SU-DHL-6 (cell line): ENCODE data around the gene MRPS14.

Source experiments
- H2AFZ ChIP-seq: fragments of 200-600 bp; sonication (generic); 2 replicates; pipeline ENCODE4 v1.6.1; 2014; ENCODE audit warnings: low read depth, mild to moderate bottlenecking, moderate library complexity, mixed read lengths, antibody characterized with exemption, low read length; ENCODE audit not compliant: severe bottlenecking
- H3F3A ChIP-seq: fragments of 200-600 bp; shearing (Covaris generic); 2 replicates; pipeline ENCODE4 v1.6.0; 2016; ENCODE audit warnings: antibody characterized with exemption, mild to moderate bottlenecking; ENCODE audit not compliant: insufficient read depth
- H3K27ac ChIP-seq: fragments of 200-600 bp; sonication (generic); 2 replicates; pipeline ENCODE4 v1.5.1; 2016; ENCODE audit warnings: low read depth, mild to moderate bottlenecking, low read length, moderate library complexity, mixed read lengths
- H3K27me3 ChIP-seq: fragments of 200-600 bp; sonication (generic), shearing (Covaris generic); 2 replicates; pipeline ENCODE4 v1.6.0; 2014; ENCODE audit warnings: mild to moderate bottlenecking, low read length
- H3K36me3 ChIP-seq: fragments of 200-600 bp; sonication (generic); 2 replicates; pipeline ENCODE4 v1.6.1; 2014; ENCODE audit warnings: mild to moderate bottlenecking, low read length, mixed read lengths
- H3K4me2 ChIP-seq: fragments of 300-600, 200-600 bp; shearing (Covaris generic), sonication (generic); 2 replicates; pipeline ENCODE4 v1.6.0; 2014; ENCODE audit warnings: low read length, low read depth, mild to moderate bottlenecking; ENCODE audit not compliant: poor library complexity, severe bottlenecking
- H3K4me3 ChIP-seq: fragments of 200-600 bp; sonication (generic); 2 replicates; pipeline ENCODE4 v1.5.1; 2014; ENCODE audit warnings: antibody characterized with exemption, low read length, mild to moderate bottlenecking, mixed read lengths; ENCODE audit not compliant: insufficient read depth, poor library complexity, severe bottlenecking
- H3K79me2 ChIP-seq: fragments of 200-600 bp; sonication (generic); 2 replicates; pipeline ENCODE4 v1.6.1; 2014; ENCODE audit warnings: mild to moderate bottlenecking, low read length, moderate library complexity; ENCODE audit not compliant: insufficient read depth
- H3K9ac ChIP-seq: fragments of 200-600 bp; sonication (generic); 2 replicates; pipeline ENCODE4 v1.7.0; 2014; ENCODE audit warnings: mild to moderate bottlenecking, low read length
- H3K9me2 ChIP-seq: fragments of 200-600 bp; sonication (generic); replicated peaks from 2 replicates; pipeline ENCODE4 v1.6.1; 2014; ENCODE audit warnings: low read length; ENCODE audit not compliant: insufficient read depth
- H3K9me3 ChIP-seq: fragments of 200-600 bp; sonication (generic); 2 replicates; pipeline ENCODE4 v1.6.1; 2014; ENCODE audit warnings: low read length, mixed read lengths; ENCODE audit not compliant: insufficient read depth
- H4K20me1 ChIP-seq: fragments of 200-600 bp; sonication (generic); 2 replicates; pipeline ENCODE4 v1.6.1; 2014; ENCODE audit warnings: low read depth, mild to moderate bottlenecking, antibody characterized with exemption, low read length, moderate library complexity, mixed read lengths
- EZH2phosphoT487 ChIP-seq: fragments of 200-600 bp; sonication (generic), shearing (Covaris generic); conservative IDR thresholded peaks from 2 replicates; pipeline ENCODE4 v1.6.1; 2018; ENCODE audit warnings: mild to moderate bottlenecking, antibody characterized with exemption, low read length, moderate library complexity, mixed read lengths
- TF ChIP-seq, protein P1 (sequence below): fragments of 200-600 bp; sonication (generic); IDR thresholded peaks from one replicate; pipeline ENCODE4 v1.5.1; 2017; ENCODE audit warnings: antibody characterized with exemption, mild to moderate bottlenecking, low read length, moderate library complexity; ENCODE audit not compliant: insufficient read depth, poor library complexity, severe bottlenecking

The MRPS14 gene

DNA sequence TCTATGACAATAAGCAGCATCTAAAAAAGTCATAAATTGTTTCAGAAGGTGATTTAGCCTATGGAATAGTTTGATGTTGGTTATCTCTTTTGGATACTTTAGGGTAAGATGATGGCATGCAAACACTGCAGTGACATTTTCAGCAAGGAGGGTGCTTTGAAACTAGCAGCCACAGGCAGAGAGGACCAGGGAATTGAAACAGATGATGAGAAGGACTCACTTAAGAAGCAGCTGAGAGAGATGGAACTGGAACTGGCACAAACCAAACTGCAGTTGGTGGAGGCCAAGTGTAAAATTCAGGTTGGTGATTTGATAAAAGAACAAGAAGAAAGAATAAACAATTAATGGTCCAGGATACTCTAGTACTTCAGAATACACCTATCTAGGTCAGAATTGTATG, 34.7 kb downstream of the MRPS14 start:
- Histone ChIP-seq H3F3A (peaks cover 11% of the 10 kb centered on the region), H3K9me2 (no peaks in the 10 kb centered on the region), H2AFZ (no peak overlapping the region), H3K4me3 (no peak overlapping the region), H3K79me2 (no peaks in the 10 kb centered on the region), H3K9me3 (no peaks in the 10 kb centered on the region), H3K36me3 (peaks cover 22% of the 10 kb centered on the region; the same call in 1 of the 2 replicates), H4K20me1 (no peaks in the 10 kb centered on the region), H3K9ac (no peak overlapping the region), H3K27ac (no peak overlapping the region), H3K4me2 (no peak overlapping the region), H3K27me3 (no peaks in the 10 kb centered on the region)
- TF ChIP-seq EZH2phosphoT487: no peak

DNA sequence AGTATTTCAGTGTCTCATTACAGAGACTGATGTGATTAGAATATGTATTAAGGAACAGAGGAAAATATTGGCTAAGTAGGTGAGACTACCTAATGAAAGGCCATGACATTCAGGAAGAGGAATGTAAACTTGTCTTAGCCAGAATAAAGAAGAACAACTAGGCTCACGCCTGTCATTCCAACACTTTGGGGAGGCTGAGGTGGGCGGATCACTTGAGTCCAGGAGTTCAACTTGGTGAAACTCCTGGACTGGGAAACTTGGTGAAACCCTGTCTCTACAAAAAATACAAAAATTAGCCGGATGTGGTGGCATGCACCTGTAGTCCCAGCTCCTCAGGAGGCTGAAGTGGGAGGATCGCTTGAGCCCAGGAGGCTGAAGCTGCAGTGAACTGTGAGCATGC, 38.3 kb downstream of the MRPS14 start:
- Histone ChIP-seq H3K4me3 (no peak overlapping the region), H2AFZ (no peak overlapping the region), H3K4me2 (no peak overlapping the region), H3K79me2 (no peaks in the 10 kb centered on the region), H3K9me3 (no peaks in the 10 kb centered on the region), H3K36me3 (peaks cover 32% of the 10 kb centered on the region), H3K27me3 (no peaks in the 10 kb centered on the region), H3K9ac (no peak overlapping the region), H3K27ac (no peak overlapping the region), H3K9me2 (no peaks in the 10 kb centered on the region), H4K20me1 (no peaks in the 10 kb centered on the region), H3F3A (no peaks in the 10 kb centered on the region)
- TF ChIP-seq EZH2phosphoT487: no peak
- TF ChIP-seq, protein P1, sequence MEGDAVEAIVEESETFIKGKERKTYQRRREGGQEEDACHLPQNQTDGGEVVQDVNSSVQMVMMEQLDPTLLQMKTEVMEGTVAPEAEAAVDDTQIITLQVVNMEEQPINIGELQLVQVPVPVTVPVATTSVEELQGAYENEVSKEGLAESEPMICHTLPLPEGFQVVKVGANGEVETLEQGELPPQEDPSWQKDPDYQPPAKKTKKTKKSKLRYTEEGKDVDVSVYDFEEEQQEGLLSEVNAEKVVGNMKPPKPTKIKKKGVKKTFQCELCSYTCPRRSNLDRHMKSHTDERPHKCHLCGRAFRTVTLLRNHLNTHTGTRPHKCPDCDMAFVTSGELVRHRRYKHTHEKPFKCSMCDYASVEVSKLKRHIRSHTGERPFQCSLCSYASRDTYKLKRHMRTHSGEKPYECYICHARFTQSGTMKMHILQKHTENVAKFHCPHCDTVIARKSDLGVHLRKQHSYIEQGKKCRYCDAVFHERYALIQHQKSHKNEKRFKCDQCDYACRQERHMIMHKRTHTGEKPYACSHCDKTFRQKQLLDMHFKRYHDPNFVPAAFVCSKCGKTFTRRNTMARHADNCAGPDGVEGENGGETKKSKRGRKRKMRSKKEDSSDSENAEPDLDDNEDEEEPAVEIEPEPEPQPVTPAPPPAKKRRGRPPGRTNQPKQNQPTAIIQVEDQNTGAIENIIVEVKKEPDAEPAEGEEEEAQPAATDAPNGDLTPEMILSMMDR: no peak

DNA sequence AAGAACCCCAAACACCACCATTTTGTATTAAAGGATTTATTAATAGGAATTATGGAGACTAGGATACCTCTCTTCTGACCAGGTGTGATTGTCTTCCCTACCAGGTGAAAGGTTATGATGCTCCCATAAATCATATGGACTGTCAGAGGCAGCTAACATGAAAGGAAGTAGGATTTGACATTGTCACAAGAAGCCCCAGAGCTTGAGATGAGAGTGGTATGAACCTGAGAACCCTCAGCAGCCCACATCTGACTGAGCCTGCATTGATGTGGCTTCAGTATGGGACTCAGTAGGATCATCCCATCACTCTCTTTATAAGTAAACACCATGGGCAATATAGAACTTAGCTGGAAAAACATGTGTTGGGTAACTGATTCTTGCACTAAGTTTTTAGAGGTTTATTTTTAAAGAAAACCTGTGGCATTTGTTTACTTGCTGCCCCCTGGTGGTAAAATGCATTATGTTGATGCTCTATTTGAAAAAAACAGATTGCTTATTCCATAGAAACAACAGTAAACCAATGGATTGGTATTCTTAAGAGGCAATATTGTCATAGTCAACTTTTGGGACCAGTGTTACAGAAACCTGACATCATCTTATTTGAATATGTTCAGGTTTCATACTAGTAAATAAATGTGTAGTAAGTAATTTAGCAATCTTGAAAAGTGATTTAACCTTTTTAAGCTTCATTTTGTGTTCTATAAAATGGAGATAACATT, 40.1 kb downstream of the MRPS14 start:
- H3K36me3 ChIP-seq: peaks cover 42% of the 10 kb centered on the region
- H3K4me3 ChIP-seq: no peak overlapping the region
- H3K9me3 ChIP-seq: no peaks in the 10 kb centered on the region
- H3F3A ChIP-seq: no peaks in the 10 kb centered on the region
- no peak overlapping the region for H3K4me2 ChIP-seq
- H3K27ac ChIP-seq: no peak overlapping the region
- no peaks in the 10 kb centered on the region for H3K79me2 ChIP-seq
- TF ChIP-seq EZH2phosphoT487: no peak
- TF ChIP-seq, protein P1: peak; percentile 75
- H3K27me3 ChIP-seq: no peaks in the 10 kb centered on the region
- no peaks in the 10 kb centered on the region for H3K9me2 ChIP-seq
- no peak overlapping the region for H3K9ac ChIP-seq
- no peak overlapping the region for H2AFZ ChIP-seq
- no peaks in the 10 kb centered on the region for H4K20me1 ChIP-seq

DNA sequence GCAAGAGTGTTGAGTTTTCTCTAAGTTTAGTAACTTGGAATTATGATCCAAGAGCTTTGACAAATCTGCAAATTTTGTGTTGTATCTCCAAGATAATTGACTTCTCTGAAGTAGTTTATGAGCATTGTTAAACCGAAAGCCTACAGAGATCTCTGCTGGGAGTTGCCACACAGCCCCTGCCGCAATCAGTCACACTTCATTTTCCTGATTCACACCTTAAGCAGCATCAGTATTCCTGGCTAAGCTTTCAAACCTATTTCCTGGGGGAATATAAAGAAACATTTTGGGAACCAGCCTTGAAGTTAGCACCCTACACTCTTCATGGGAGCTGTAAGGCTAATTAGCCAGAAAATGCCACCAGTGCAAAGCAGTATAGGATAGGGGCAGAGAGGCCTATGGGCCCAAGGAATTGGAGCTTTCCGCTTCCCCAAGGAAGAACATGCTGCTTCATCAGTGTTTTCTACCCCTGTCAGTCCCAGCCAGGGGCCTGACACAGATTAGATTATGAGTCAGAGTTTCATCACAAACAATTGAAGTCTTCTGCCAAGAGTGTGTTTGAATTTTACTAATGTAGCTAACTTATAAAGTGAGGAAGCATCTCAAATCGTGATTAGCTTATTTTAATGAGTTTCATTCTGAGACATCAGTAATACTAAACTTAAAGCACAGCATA, 46.7 kb downstream of the MRPS14 start:
- H4K20me1 ChIP-seq: no peaks in the 10 kb centered on the region
- no peak overlapping the region for H3K9ac ChIP-seq
- no peaks in the 10 kb centered on the region for H3F3A ChIP-seq
- no peak overlapping the region for H3K4me2 ChIP-seq
- H3K9me2 ChIP-seq: no peaks in the 10 kb centered on the region
- peaks cover 33% of the 10 kb centered on the region for H3K36me3 ChIP-seq
- no peak overlapping the region for H3K4me3 ChIP-seq
- no peaks in the 10 kb centered on the region for H3K79me2 ChIP-seq
- no peak overlapping the region for H2AFZ ChIP-seq
- TF ChIP-seq, protein P1: no peak
- no peak for TF ChIP-seq EZH2phosphoT487
- no peak overlapping the region for H3K27ac ChIP-seq
- H3K9me3 ChIP-seq: no peaks in the 10 kb centered on the region
- H3K27me3 ChIP-seq: no peaks in the 10 kb centered on the region
